NCI-H446 treated with DMSO at 0.1 percent for 48 hours (cell line): ENCODE results near the gene LSM3.

ENCODE experiments used
- DNase-seq: peaks from one replicate; lab custom pipeline; 2025; lab: John Stamatoyannopoulos, UW

The LSM3 gene

GRCh38 chr3:14200841-14201240 is 22.2 kb downstream of the LSM3 start:
- DNase-seq, result no peak

GRCh38 chr3:14201940-14202684 is 23.5 kb downstream of the LSM3 start:
- DNase-seq, result no peak

- DNase-seq, result no peak
Measured at GRCh38 chr3:14202874-14203520, 24.4 kb downstream of the LSM3 start.

- DNase-seq, result peak; percentile 6
Measured at GRCh38 chr3:14203521-14204079, 25.0 kb downstream of the LSM3 start.

GRCh38 chr3:14204515-14205284 is 26.1 kb downstream of the LSM3 start:
- no peak for DNase-seq

- DNase-seq, result no peak
Measured at GRCh38 chr3:14206548-14207177, 28.0 kb downstream of the LSM3 start.

- no peak for DNase-seq
Measured at GRCh38 chr3:14208168-14208567, 29.6 kb downstream of the LSM3 start.

- no peak for DNase-seq
Measured at GRCh38 chr3:14208977-14209394, 30.4 kb downstream of the LSM3 start.

GRCh38 chr3:14209581-14210289 is 31.1 kb downstream of the LSM3 start:
- no peak for DNase-seq

GRCh38 chr3:14210290-14210688 is 31.7 kb downstream of the LSM3 start:
- no peak for DNase-seq

GRCh38 chr3:14210843-14211594 is 32.4 kb downstream of the LSM3 start:
- no peak for DNase-seq

GRCh38 chr3:14211621-14212020 is 33.0 kb downstream of the LSM3 start:
- no peak for DNase-seq

GRCh38 chr3:14212032-14212431 is 33.4 kb downstream of the LSM3 start:
- no peak for DNase-seq

GRCh38 chr3:14213066-14213774 is 34.6 kb downstream of the LSM3 start:
- no peak for DNase-seq

- DNase-seq, result no peak
Measured at GRCh38 chr3:14214764-14215163, 36.1 kb downstream of the LSM3 start.

- peak; percentile 50 for DNase-seq
Measured at GRCh38 chr3:14216257-14217048, 37.8 kb downstream of the LSM3 start.

GRCh38 chr3:14218355-14218754 is 39.7 kb downstream of the LSM3 start:
- DNase-seq, result no peak

- no peak for DNase-seq
Measured at GRCh38 chr3:14220933-14221332, 42.3 kb downstream of the LSM3 start.

- no peak for DNase-seq
Measured at GRCh38 chr3:14221902-14222301, 43.3 kb downstream of the LSM3 start.
